Subcutaneous abdominal adipose tissue (tissue), 5 donors: ENCODE data around the gene SECISBP2L.

Experiments
- H3K27ac ChIP-seq: one replicate; pipeline ENCODE4 v1.7.0; 2013; ENCODE audit warnings: low read depth, mild to moderate bottlenecking, inconsistent platforms, low read length, moderate library complexity
- H3K27me3 ChIP-seq, 5 donors: one replicate each; pipeline ENCODE4 v1.7.0; 2013; ENCODE audit warnings: low read length in 5 of 5, inconsistent platforms in 1 of 5; ENCODE audit not compliant: control insufficient read depth in 5 of 5, insufficient read depth in 4 of 5
- H3K36me3 ChIP-seq, 5 donors: one replicate each; pipeline ENCODE4 v1.7.0; 2013; ENCODE audit warnings: low read length in 5 of 5; ENCODE audit not compliant: control insufficient read depth in 5 of 5, insufficient read depth in 5 of 5
- H3K4me1 ChIP-seq, 5 donors: one replicate each; pipeline ENCODE4 v1.7.0; 2013; ENCODE audit warnings: low read length in 5 of 5, mild to moderate bottlenecking in 3 of 5, moderate library complexity in 1 of 5; ENCODE audit not compliant: control insufficient read depth in 5 of 5, insufficient read depth in 5 of 5
- H3K4me3 ChIP-seq, 5 donors: one replicate each; pipeline ENCODE4 v1.7.0; 2013; ENCODE audit warnings: low read length in 5 of 5, low read depth in 1 of 5
- H3K9ac ChIP-seq, 5 donors: one replicate each; pipeline ENCODE4 v1.7.0; 2013; ENCODE audit warnings: low read length in 5 of 5, mild to moderate bottlenecking in 4 of 5, moderate library complexity in 3 of 5
- H3K9me3 ChIP-seq, 5 donors: one replicate each; pipeline ENCODE4 v1.7.0; 2013; ENCODE audit warnings: low read length in 5 of 5; ENCODE audit not compliant: control insufficient read depth in 5 of 5
- donor health status: healthy.
- donor health status: healthy.
- donor health status: healthy.
- donor health status: healthy.
- donor health status: healthy.

The SECISBP2L gene

DNA sequence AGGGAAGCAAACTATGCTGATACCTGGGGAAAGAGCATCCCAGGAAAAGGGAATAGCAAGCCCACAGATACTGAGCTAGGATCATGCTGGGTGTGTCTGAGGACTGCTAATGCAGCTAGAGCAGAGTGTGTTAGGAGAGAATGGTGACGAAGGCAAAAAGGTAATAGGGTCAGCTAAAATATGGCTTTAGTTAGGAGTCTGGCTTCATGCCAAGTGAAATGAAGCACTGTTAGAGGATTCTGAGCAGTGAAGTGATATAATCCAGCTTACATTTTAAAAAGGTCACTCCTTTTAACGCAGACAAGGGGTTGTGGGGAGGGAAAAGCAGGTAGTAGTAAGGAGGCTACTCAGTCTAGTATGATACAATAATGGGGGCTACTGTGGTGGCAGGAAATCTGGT is 30.4 kb downstream of the SECISBP2L start:
- no peak overlapping the region for H3K9ac ChIP-seq
- H3K36me3 ChIP-seq, result peaks cover 29 to 66% (median 59%) of the 10 kb centered on the region in 5 donors

GRCh38 chr15:48999314-48999713 is 46.9 kb downstream of the SECISBP2L start:
- Histone ChIP-seq H3K4me1 (no peaks in the 10 kb centered on the region), H3K36me3 (peaks cover 51 to 61% (median 56%) of the 10 kb centered on the region in 5 donors), H3K27ac (no peak overlapping the region), H3K9me3 (no peaks in the 10 kb centered on the region), H3K9ac (no peak overlapping the region), H3K27me3 (no peaks in the 10 kb centered on the region), H3K4me3 (no peak overlapping the region)

More for the DNA sequence above, 30.4 kb downstream of the SECISBP2L start:
- Histone ChIP-seq H3K27me3 (no peaks in the 10 kb centered on the region), H3K27ac (no peak overlapping the region), H3K4me3 (no peak overlapping the region), H3K4me1 (no peaks in the 10 kb centered on the region), H3K9me3 (no peaks in the 10 kb centered on the region)

DNA sequence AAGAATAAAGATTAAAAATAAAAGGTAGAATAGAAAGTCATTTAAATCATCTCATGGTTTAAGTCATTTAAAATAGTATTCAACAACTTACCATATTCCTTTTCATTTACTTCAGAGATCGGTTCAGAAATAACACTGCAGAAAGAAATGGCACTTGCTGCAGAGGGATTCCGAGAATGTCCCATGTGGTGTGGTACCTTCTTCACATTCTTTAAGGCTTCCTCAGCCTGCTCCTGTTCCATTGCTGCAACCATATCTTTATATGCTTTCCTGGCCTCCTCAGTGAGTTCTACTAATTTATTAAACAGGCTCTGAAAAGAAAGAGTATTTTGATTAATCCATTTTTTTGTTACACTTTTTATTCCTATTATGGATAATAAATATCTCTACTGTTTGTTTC is 50.0 kb downstream of the SECISBP2L start:
- no peaks in the 10 kb centered on the region for H3K27me3 ChIP-seq
- no peak overlapping the region for H3K4me3 ChIP-seq
- H3K9me3 ChIP-seq, result no peaks in the 10 kb centered on the region
- peaks cover 63 to 78% (median 74%) of the 10 kb centered on the region in 5 donors for H3K36me3 ChIP-seq
- no peak overlapping the region for H3K27ac ChIP-seq
- no peak overlapping the region for H3K9ac ChIP-seq
- H3K4me1 ChIP-seq, result no peaks in the 10 kb centered on the region

DNA sequence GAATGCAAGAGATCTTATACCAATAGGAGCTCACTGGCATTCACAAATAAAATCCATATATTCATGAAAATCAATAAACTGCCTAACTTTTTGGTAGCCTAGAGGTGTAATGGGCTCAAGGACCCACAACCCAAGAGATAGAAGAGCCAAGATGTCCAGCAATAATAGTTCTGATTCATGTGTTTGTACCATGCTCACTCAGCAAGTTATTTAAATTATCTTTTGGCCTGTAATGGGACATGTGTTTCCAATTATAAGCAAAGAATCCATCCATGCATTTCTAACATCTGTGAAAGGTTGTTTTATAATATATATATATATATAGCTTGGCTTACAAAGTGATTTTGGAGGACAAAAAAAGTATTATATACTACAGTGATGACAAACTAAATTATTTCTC is 52.9 kb downstream of the SECISBP2L start:
- peaks cover 46 to 65% (median 58%) of the 10 kb centered on the region in 5 donors for H3K36me3 ChIP-seq
- no peak overlapping the region for H3K4me3 ChIP-seq
- no peak overlapping the region for H3K27ac ChIP-seq
- no peaks in the 10 kb centered on the region for H3K4me1 ChIP-seq
- no peaks in the 10 kb centered on the region for H3K9me3 ChIP-seq
- no peaks in the 10 kb centered on the region for H3K27me3 ChIP-seq
- no peak overlapping the region for H3K9ac ChIP-seq

DNA sequence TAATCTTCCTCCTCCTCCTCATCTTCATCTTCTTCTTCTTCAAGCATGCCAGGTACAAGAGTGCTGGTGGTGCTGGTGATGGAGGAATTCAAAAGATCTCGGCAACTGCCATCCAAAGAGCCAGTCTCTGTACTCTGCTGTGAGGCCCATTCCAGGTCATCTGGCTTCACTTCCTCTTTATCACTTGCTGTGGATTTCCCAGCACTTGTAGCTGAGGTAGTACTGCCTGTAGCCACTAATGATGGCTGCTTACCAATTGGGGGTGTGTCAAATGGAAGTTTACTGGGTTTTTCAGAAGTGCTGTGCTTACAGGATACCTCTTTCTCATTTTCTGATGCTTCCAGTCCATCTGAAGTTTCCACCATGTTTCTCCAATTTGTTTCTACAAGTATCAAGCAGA is 53.7 kb downstream of the SECISBP2L start:
- no peaks in the 10 kb centered on the region for H3K4me1 ChIP-seq
- H3K9ac ChIP-seq, result no peak overlapping the region
- peaks cover 39 to 66% (median 59%) of the 10 kb centered on the region in 5 donors for H3K36me3 ChIP-seq
- no peak overlapping the region for H3K4me3 ChIP-seq
- H3K27me3 ChIP-seq, result no peaks in the 10 kb centered on the region
- no peak overlapping the region for H3K27ac ChIP-seq
- H3K9me3 ChIP-seq, result no peaks in the 10 kb centered on the region

GRCh38 chr15:48992096-48992495 is 54.1 kb downstream of the SECISBP2L start:
- Histone ChIP-seq H3K4me1 (no peaks in the 10 kb centered on the region), H3K9ac (no peak overlapping the region), H3K36me3 (peaks cover 36 to 62% (median 55%) of the 10 kb centered on the region in 5 donors), H3K4me3 (no peak overlapping the region), H3K9me3 (no peaks in the 10 kb centered on the region), H3K27ac (no peak overlapping the region), H3K27me3 (no peaks in the 10 kb centered on the region)

GRCh38 chr15:48989170-48989569 is 57.1 kb downstream of the SECISBP2L start:
- no peak overlapping the region for H3K9ac ChIP-seq
- H3K36me3 ChIP-seq, result peaks cover 22 to 36% (median 29%) of the 10 kb centered on the region in 5 donors
- peaks cover 0 to 9% (median 6%) of the 10 kb centered on the region in 5 donors for H3K4me1 ChIP-seq
- no peaks in the 10 kb centered on the region for H3K9me3 ChIP-seq
- H3K4me3 ChIP-seq, result no peak overlapping the region
- H3K27ac ChIP-seq, result no peak overlapping the region
- no peaks in the 10 kb centered on the region for H3K27me3 ChIP-seq

GRCh38 chr15:48987142-48987541 is 59.1 kb downstream of the SECISBP2L start:
- no peaks in the 10 kb centered on the region for H3K9me3 ChIP-seq
- H3K27me3 ChIP-seq, result no peaks in the 10 kb centered on the region
- peaks cover 15 to 28% (median 21%) of the 10 kb centered on the region in 5 donors for H3K36me3 ChIP-seq
- no peak overlapping the region for H3K9ac ChIP-seq
- H3K27ac ChIP-seq, result no peak overlapping the region
- peaks cover 0 to 13% (median 6%) of the 10 kb centered on the region in 5 donors for H3K4me1 ChIP-seq
- no peak overlapping the region for H3K4me3 ChIP-seq

DNA sequence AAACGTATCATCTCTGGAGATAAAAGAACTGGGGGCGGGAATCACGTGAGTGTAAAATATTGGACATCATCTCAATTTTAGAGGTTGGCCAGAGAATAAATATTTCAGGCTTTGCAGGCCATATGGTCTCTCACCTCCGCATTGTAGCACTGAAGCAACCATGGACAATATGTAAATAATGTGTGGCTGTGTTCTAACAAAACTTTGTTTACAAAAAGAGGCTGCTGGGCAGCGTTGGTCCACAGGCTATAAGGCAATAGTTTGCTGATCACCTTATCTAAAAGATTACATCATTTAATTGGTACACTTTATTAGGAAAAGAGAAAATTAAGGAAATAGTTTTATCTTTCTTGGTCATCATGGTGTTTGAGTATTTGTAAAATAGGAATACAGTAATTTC is 60.0 kb downstream of the SECISBP2L start:
- Histone ChIP-seq H3K27me3 (no peaks in the 10 kb centered on the region), H3K27ac (no peak overlapping the region), H3K9ac (no peak overlapping the region), H3K36me3 (peaks cover 7 to 19% (median 12%) of the 10 kb centered on the region in 5 donors), H3K4me1 (peaks cover 0 to 13% (median 6%) of the 10 kb centered on the region in 5 donors), H3K4me3 (no peak overlapping the region), H3K9me3 (no peaks in the 10 kb centered on the region)

GRCh38 chr15:48985516-48985915 is 60.7 kb downstream of the SECISBP2L start:
- Histone ChIP-seq H3K4me1 (peaks cover 0 to 13% (median 6%) of the 10 kb centered on the region in 5 donors), H3K36me3 (peaks cover 2 to 13% (median 8%) of the 10 kb centered on the region in 5 donors), H3K27ac (no peak overlapping the region), H3K9ac (no peak overlapping the region), H3K9me3 (no peaks in the 10 kb centered on the region), H3K27me3 (no peaks in the 10 kb centered on the region), H3K4me3 (no peak overlapping the region)
